Lung (tissue), 12 donors: ENCODE data around the gene DENND1B. TPM values are rescaled to one million over a fixed set of nuclear protein-coding genes. Genes with fewer than 3 reads are reported as not detected.
A peak's percentile ranks its signal among the peaks of the same experiment; 100 is the strongest.

Experiments used
- ATAC-seq: fragments of 200-7000 bp; cut with Tn5 transposase; one replicate; pipeline ENCODE4 v1.9.1; 2020; ENCODE audit warnings: moderate number of reproducible peaks; ENCODE audit not compliant: insufficient read depth, low FRiP score
- DNase-seq, 3 donors: peaks; one replicate each; pipeline ENCODE4 v3.0.0-alpha.2; 2013 to 2017
- H3K27ac ChIP-seq, 2 donors: one replicate each; pipeline ENCODE4 v1.5.1; 2013; ENCODE audit warnings: mild to moderate bottlenecking in 2 of 2, moderate library complexity in 2 of 2, control low read depth in 1 of 2, inconsistent platforms in 1 of 2, low read depth in 1 of 2, low read length in 1 of 2
- H3K27me3 ChIP-seq, 3 donors: one replicate each; pipeline ENCODE4 v1.5.1; 2013; ENCODE audit warnings: low read length in 2 of 3; ENCODE audit not compliant: control insufficient read depth in 3 of 3, insufficient read depth in 3 of 3
- H3K36me3 ChIP-seq, 4 donors: one replicate each; pipeline ENCODE4 v1.5.1; 2013; ENCODE audit warnings: low read length in 4 of 4, mild to moderate bottlenecking in 1 of 4, moderate library complexity in 1 of 4; ENCODE audit not compliant: control insufficient read depth in 4 of 4, insufficient read depth in 4 of 4
- H3K4me1 ChIP-seq, 5 donors: one replicate each; pipeline ENCODE4 v1.5.1; 2013; ENCODE audit warnings: low read length in 5 of 5, mild to moderate bottlenecking in 2 of 5, moderate library complexity in 1 of 5; ENCODE audit not compliant: control insufficient read depth in 5 of 5, insufficient read depth in 5 of 5
- H3K4me3 ChIP-seq: one replicate; pipeline ENCODE4 v1.5.1; 2013; ENCODE audit warnings: mild to moderate bottlenecking, control low read depth, moderate library complexity
- H3K9ac ChIP-seq, 2 donors: one replicate each; pipeline ENCODE4 v1.5.1; 2013; ENCODE audit warnings: low read length in 2 of 2, control low read depth in 1 of 2; ENCODE audit not compliant: insufficient read depth in 1 of 2
- H3K9me3 ChIP-seq, 4 donors: one replicate each; pipeline ENCODE4 v1.5.1; 2013; ENCODE audit warnings: low read length in 3 of 4, mild to moderate bottlenecking in 1 of 4, moderate library complexity in 1 of 4; ENCODE audit not compliant: control insufficient read depth in 4 of 4, insufficient read depth in 3 of 4
- CTCF ChIP-seq: IDR thresholded peaks from 2 replicates; pipeline ENCODE4 v1.5.1; 2012; ENCODE audit warnings: mild to moderate bottlenecking; ENCODE audit errors: control extremely low read depth, extremely low read depth
- WGBS, 2 donors: extraction: QIAGEN DNeasy Blood & Tissue Kit; methylation state at CpG; one replicate each; pipeline ENCODE4 v1.1.7; 2013; 5-methylcytosine and 5-hydroxymethylcytosine counted together
- polyA plus RNA-seq, 2 donors: library from polyadenylated mRNA; stranded (reverse); fragments of 200-250 nt; gene quantifications; one replicate each; pipeline ENCODE4 v1.2.1, GENCODE V29; 2013
- total RNA-seq, 2 donors: library from RNA; depleted of rRNA in 1 of 2; stranded (reverse); fragments of >200 nt in 1 of 2; gene quantifications; one replicate each; pipeline ENCODE4 v1.2.1, GENCODE V29; 2014 to 2021
- donor health status: control.
- donor health status: control.
- donor health status: Bipolar disorder and iron deficiency.
- donor health status: healthy.
- donor health status: DM: yes; HTN: yes; CAD: no.

DENND1B gene
- total and polyA plus RNA-seq, 4 donors = 2.7 to 41.0 (median 10.1) TPM

- Histone ChIP-seq H3K9me3 (no peaks in the 10 kb centered on the region), H3K27ac (no peak overlapping the region), H3K27me3 (no peaks in the 10 kb centered on the region), H3K9ac (no peak overlapping the region), H3K4me1 (no peaks in the 10 kb centered on the region), H3K4me3 (no peak overlapping the region), H3K36me3 (no peaks in the 10 kb centered on the region)
- WGBS, 2 donors = 35 to 38% methylated on average over 4 of the region's 4 CpGs
- DNase-seq (peak; percentile 36 to 57 (median 38)), ATAC-seq (no peak)
- TF ChIP-seq CTCF = no peak
Observed at GRCh38 chr1:197481101-197481500, 294.2 kb downstream of the DENND1B start.

GRCh38 chr1:197480446-197480845, 294.8 kb downstream of the DENND1B start:
- H3K36me3 ChIP-seq = no peaks in the 10 kb centered on the region
- H3K27ac ChIP-seq = no peak overlapping the region
- H3K4me1 ChIP-seq = no peaks in the 10 kb centered on the region
- DNase-seq (no peak), ATAC-seq (no peak)
- H3K9me3 ChIP-seq = no peaks in the 10 kb centered on the region
- 83 to 88% methylated on average over 6 of the region's 6 CpGs for WGBS, 2 donors
- H3K9ac ChIP-seq = no peak overlapping the region
- no peak overlapping the region for H3K4me3 ChIP-seq
- no peak for TF ChIP-seq CTCF
- H3K27me3 ChIP-seq = no peaks in the 10 kb centered on the region

- no peak for ATAC-seq
- 88 to 96% methylated on average over 3 of the region's 3 CpGs for WGBS, 2 donors
- Histone ChIP-seq H3K4me1 (peaks cover 0 to 12% (median 0%) of the 10 kb centered on the region in 5 donors), H3K36me3 (no peaks in the 10 kb centered on the region), H3K9ac (no peak overlapping the region), H3K27me3 (no peaks in the 10 kb centered on the region), H3K9me3 (no peaks in the 10 kb centered on the region), H3K27ac (no peak overlapping the region), H3K4me3 (no peak overlapping the region)
- TF ChIP-seq CTCF = no peak
- DNase-seq = no peak
Observed at GRCh38 chr1:197472141-197472540, 303.1 kb downstream of the DENND1B start.
